Tibial nerve (tissue), 4 donors: Measurements from ENCODE around the gene NDRG3.

ENCODE experiments used
- EP300 ChIP-seq, 2 donors: sonication (generic); formaldehyde crosslinking; IDR thresholded peaks; one replicate each; pipeline ENCODE4 v1.6.1; 2017; ENCODE audit warnings: antibody characterized with exemption in 2 of 2, mild to moderate bottlenecking in 1 of 2
- POLR2A ChIP-seq, 2 donors: fragments of 450-650 bp; IDR thresholded peaks; one replicate each; pipeline ENCODE4 v1.6.1; 2017; ENCODE audit warnings: antibody characterized with exemption in 2 of 2, mild to moderate bottlenecking in 2 of 2, moderate library complexity in 2 of 2
- TF ChIP-seq, protein P1 (sequence below), 5 experiments: fragments of 200-600 bp in 3 of 5; fragments of 450-650 bp in 2 of 5; sonication (generic) in 3 of 5; IDR thresholded peaks; one replicate each; pipeline ENCODE4 v1.5.1; 2016 to 2019; ENCODE audit warnings: antibody characterized with exemption in 5 of 5, mild to moderate bottlenecking in 3 of 5, moderate library complexity in 2 of 5

DNA sequence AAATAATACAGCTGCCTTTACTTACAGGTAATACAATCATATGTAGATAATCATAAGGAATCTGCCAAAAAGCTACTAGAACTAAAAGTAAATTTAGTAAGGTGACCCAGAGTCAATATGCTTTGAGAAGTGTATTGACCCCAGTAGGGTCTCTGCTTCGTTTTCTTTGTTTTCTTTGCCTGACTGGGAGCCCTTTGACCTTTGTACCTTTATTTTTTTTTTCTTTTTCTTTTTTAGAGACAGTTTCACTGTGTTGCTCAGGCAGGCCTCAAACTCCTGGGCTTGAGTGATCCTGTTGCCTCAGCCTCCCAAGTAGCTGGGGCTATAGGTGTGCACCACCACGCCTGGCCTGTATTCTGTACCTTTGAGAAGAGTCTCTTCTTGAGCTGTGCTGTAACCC is 122.4 kb downstream of the NDRG3 start:
- TF ChIP-seq, protein P1, sequence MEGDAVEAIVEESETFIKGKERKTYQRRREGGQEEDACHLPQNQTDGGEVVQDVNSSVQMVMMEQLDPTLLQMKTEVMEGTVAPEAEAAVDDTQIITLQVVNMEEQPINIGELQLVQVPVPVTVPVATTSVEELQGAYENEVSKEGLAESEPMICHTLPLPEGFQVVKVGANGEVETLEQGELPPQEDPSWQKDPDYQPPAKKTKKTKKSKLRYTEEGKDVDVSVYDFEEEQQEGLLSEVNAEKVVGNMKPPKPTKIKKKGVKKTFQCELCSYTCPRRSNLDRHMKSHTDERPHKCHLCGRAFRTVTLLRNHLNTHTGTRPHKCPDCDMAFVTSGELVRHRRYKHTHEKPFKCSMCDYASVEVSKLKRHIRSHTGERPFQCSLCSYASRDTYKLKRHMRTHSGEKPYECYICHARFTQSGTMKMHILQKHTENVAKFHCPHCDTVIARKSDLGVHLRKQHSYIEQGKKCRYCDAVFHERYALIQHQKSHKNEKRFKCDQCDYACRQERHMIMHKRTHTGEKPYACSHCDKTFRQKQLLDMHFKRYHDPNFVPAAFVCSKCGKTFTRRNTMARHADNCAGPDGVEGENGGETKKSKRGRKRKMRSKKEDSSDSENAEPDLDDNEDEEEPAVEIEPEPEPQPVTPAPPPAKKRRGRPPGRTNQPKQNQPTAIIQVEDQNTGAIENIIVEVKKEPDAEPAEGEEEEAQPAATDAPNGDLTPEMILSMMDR (IDR thresholded peaks at IDR 0.05) = no peak
- no peak for TF ChIP-seq POLR2A (IDR thresholded peaks at IDR 0.05)
- TF ChIP-seq EP300 (IDR thresholded peaks at IDR 0.05) = no peak
